Tibial nerve (tissue), 4 donors: ENCODE results near the gene TLX2.

Experiments used
- CTCF ChIP-seq, 5 experiments: fragments of 200-600 bp in 3 of 5; fragments of 450-650 bp in 2 of 5; sonication (generic) in 3 of 5; IDR thresholded peaks; one replicate each; pipeline ENCODE4 v1.5.1; 2016 to 2019; ENCODE audit warnings: antibody characterized with exemption in 5 of 5, mild to moderate bottlenecking in 3 of 5, moderate library complexity in 2 of 5
- EP300 ChIP-seq, 2 donors: sonication (generic); formaldehyde crosslinking; IDR thresholded peaks; one replicate each; pipeline ENCODE4 v1.6.1; 2017; ENCODE audit warnings: antibody characterized with exemption in 2 of 2, mild to moderate bottlenecking in 1 of 2
- POLR2A ChIP-seq, 2 donors: fragments of 450-650 bp; IDR thresholded peaks; one replicate each; pipeline ENCODE4 v1.6.1; 2017; ENCODE audit warnings: antibody characterized with exemption in 2 of 2, mild to moderate bottlenecking in 2 of 2, moderate library complexity in 2 of 2

GRCh38 chr2:74501335-74502071, 12.7 kb upstream of the TLX2 start:
- TF ChIP-seq CTCF (IDR thresholded peaks at IDR 0.05) (no peak), EP300 (IDR thresholded peaks at IDR 0.05) (no peak), POLR2A (IDR thresholded peaks at IDR 0.05) (no peak)
